AG04449 (cell line): ENCODE data around the gene ITGA5.

ENCODE experiments used
- CTCF ChIA-PET: fragments of 350-600 bp; formaldehyde crosslinking; extraction: SDS; loops from one replicate; lab custom pipeline; 2021; ENCODE audit warnings: antibody characterized with exemption; lab: Yijun Ruan, JAX
- POLR2A ChIA-PET: fragments of 400-600, 350-600 bp; formaldehyde crosslinking; extraction: SDS; loops from one replicate; lab custom pipeline; 2020; ENCODE audit warnings: antibody characterized with exemption, inconsistent platforms; lab: Yijun Ruan, JAX
- DNase-seq: peaks from one replicate; pipeline ENCODE4 v3.0.0-alpha.2; 2010; ENCODE audit warnings: low read depth, low spot score
- H3K4me3 ChIP-seq: 2 replicates; pipeline ENCODE4 v1.5.1; 2011; ENCODE audit warnings: low read depth, mild to moderate bottlenecking, control low read depth, low read length
- CTCF ChIP-seq: IDR thresholded peaks from one replicate; pipeline ENCODE4 v1.5.1; 2011; ENCODE audit warnings: mild to moderate bottlenecking, moderate library complexity, low read length, control low read depth, inconsistent platforms; ENCODE audit not compliant: insufficient read depth; ENCODE audit errors: missing control alignments

ITGA5 gene

GRCh38 chr12:54419088-54419887, at the start of gene ITGA5:
Gene ITGA5 (minus strand): TSS chr12:54419266. CDS start chr12:54419198, 68 bp downstream.
- TF ChIP-seq CTCF: no peak
- ChIA-PET POLR2A (interaction anchor here (1.6 to 2.3 kb wide), 2 partner anchors 10 to 20 kb away, joined by 5 to 6 read pairs; no protein-coding TSS in a partner anchor), CTCF (interaction anchor here (1.2 to 14.7 kb wide), 6 partner anchors 9 to 49 kb away, joined by 3 to 501 read pairs (median 37); no protein-coding TSS in a partner anchor)
- peak within 1 kb of the TSS; percentile 87 for H3K4me3 ChIP-seq
- DNase-seq: no peak

- CTCF ChIA-PET: interaction anchor here (1.0 to 1.7 kb wide), 3 partner anchors 28 to 87 kb away, joined by 3 to 5 read pairs (median 3); no protein-coding TSS in a partner anchor
- H3K4me3 ChIP-seq: no peak overlapping the region
- POLR2A ChIA-PET: no interaction called here
Observed at GRCh38 chr12:54465857-54466523, 46.9 kb upstream of the ITGA5 start.

GRCh38 chr12:54463484-54463883, 44.4 kb upstream of the ITGA5 start:
- ChIA-PET POLR2A (no interaction called here), CTCF (interaction anchor here (1.1 to 2.7 kb wide), 5 partner anchors 10 to 83 kb away, joined by 4 to 11 read pairs (median 4); no protein-coding TSS in a partner anchor)
- TF ChIP-seq CTCF: no peak
- no peak for DNase-seq
- no peak overlapping the region for H3K4me3 ChIP-seq

More at GRCh38 chr12:54465857-54466523, 46.9 kb upstream of the ITGA5 start:
- no peak for DNase-seq
- TF ChIP-seq CTCF: no peak

- TF ChIP-seq CTCF: no peak
- DNase-seq: no peak
- CTCF ChIA-PET: interaction anchor here (0.7 to 2.7 kb wide), 7 partner anchors 10 to 64 kb away, joined by 3 to 11 read pairs (median 4); no protein-coding TSS in a partner anchor
Observed at GRCh38 chr12:54463034-54463433, 44.0 kb upstream of the ITGA5 start.

GRCh38 chr12:54460317-54460923, 41.4 kb upstream of the ITGA5 start:
- no peak overlapping the region for H3K4me3 ChIP-seq
- ChIA-PET CTCF (interaction anchor here (0.9 to 1.7 kb wide), 4 partner anchors 10 to 61 kb away, joined by 3 to 4 read pairs (median 4); no protein-coding TSS in a partner anchor), POLR2A (no interaction called here)
- DNase-seq: no peak
- TF ChIP-seq CTCF: no peak

More at GRCh38 chr12:54463034-54463433, 44.0 kb upstream of the ITGA5 start:
- H3K4me3 ChIP-seq: no peak overlapping the region
- POLR2A ChIA-PET: no interaction called here
